ENCODE data around the gene DACT2. TPM values are rescaled to one million over a fixed set of nuclear protein-coding genes. Genes with fewer than 3 reads are reported as not detected.

The DACT2 gene
- total RNA-seq, 1 donor from 2014 or later, result 1.4 TPM

DNA sequence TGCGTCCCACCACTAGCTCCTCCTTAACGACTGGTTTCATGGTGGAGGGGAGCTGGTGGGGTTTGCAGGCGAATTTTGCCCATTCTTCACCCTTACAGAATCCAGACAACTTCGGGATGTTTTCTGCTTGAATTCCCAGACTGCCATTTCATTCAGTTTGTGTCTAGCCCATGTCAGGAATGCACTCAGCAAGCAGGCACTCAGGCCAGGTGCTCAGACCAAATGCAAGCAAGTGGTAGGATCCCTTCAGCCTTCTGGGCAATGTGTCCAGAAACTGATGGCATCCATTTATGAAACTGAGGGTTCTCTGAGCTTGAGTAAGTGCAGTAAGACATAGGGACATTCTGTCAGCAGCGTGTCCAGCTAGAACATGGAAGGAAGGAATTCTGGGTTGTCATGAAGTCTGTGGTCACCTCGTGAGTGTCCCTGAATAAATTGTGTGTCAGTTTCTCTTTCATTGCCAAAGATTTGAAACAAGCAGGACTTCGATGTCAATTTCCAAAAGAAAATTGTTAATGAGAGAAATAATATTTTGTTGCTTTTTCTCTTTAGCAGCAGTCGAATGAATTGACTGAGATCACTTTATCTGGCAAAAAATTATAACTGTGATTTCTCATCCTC is 21.8 kb upstream of the DACT2 start:
- Mint-ChIP-seq H3K27ac (ENCODE audit: unreplicated experiment) (no peak overlapping the region), H3K9me3 (ENCODE audit: unreplicated experiment) (no peaks in the 10 kb centered on the region), H3K4me3 (ENCODE audit: unreplicated experiment) (no peak overlapping the region)

GRCh38 chr6:168340819-168341218 is 21.2 kb upstream of the DACT2 start:
- H3K27me3 Mint-ChIP-seq (ENCODE audit: unreplicated experiment), result peaks cover 14% of the 10 kb centered on the region
- no peak overlapping the region for H3K27ac Mint-ChIP-seq (ENCODE audit: unreplicated experiment)
- no peaks in the 10 kb centered on the region for H3K9me3 Mint-ChIP-seq (ENCODE audit: unreplicated experiment)
- DNase-seq (ENCODE audit: extremely low spot score, unreplicated experiment), result peak; percentile 69
- TF ChIP-seq CTCF (IDR thresholded peaks at IDR 0.05), result no peak
- H3K36me3 Mint-ChIP-seq (ENCODE audit: unreplicated experiment), result no peaks in the 10 kb centered on the region
- no peak overlapping the region for H3K4me3 Mint-ChIP-seq (ENCODE audit: unreplicated experiment)
- peaks cover 2% of the 10 kb centered on the region for H3K4me1 Mint-ChIP-seq (ENCODE audit: unreplicated experiment)

More for the DNA sequence above, 21.8 kb upstream of the DACT2 start:
- peak; percentile 27 for DNase-seq (ENCODE audit: extremely low spot score, unreplicated experiment)
- Mint-ChIP-seq H3K36me3 (ENCODE audit: unreplicated experiment) (no peaks in the 10 kb centered on the region), H3K4me1 (ENCODE audit: unreplicated experiment) (peaks cover 2% of the 10 kb centered on the region), H3K27me3 (ENCODE audit: unreplicated experiment) (peaks cover 12% of the 10 kb centered on the region)
- TF ChIP-seq CTCF (IDR thresholded peaks at IDR 0.05), result no peak

DNA sequence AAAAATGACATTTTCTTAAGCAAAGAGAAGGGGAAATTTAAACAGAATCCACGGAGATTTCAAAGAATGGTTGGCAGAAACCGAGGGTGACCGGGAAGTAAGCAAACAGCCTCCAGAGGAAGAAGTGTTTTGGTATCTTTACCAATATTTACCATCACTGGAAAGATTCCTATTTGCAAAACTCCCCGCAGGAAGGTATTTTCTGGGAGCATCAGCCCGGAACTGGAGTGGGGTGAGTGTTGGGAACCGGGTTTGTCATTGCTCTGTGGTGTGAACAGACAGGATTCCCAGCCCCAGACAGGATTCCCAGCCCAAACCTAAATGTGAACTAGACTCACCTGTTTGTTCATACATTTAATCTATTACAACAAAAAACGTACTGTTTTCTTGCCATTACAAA is 19.2 kb upstream of the DACT2 start:
- DNase-seq (ENCODE audit: extremely low spot score, unreplicated experiment), result no peak
- no peak for TF ChIP-seq CTCF (IDR thresholded peaks at IDR 0.05)
- Mint-ChIP-seq H3K9me3 (ENCODE audit: unreplicated experiment) (no peaks in the 10 kb centered on the region), H3K4me1 (ENCODE audit: unreplicated experiment) (no peaks in the 10 kb centered on the region), H3K4me3 (ENCODE audit: unreplicated experiment) (no peak overlapping the region), H3K27me3 (ENCODE audit: unreplicated experiment) (peaks cover 12% of the 10 kb centered on the region), H3K36me3 (ENCODE audit: unreplicated experiment) (no peaks in the 10 kb centered on the region), H3K27ac (ENCODE audit: unreplicated experiment) (no peak overlapping the region)

GRCh38 chr6:168336967-168337366 is 17.4 kb upstream of the DACT2 start:
- Mint-ChIP-seq H3K9me3 (ENCODE audit: unreplicated experiment) (no peaks in the 10 kb centered on the region), H3K27ac (ENCODE audit: unreplicated experiment) (no peak overlapping the region), H3K36me3 (ENCODE audit: unreplicated experiment) (no peaks in the 10 kb centered on the region), H3K27me3 (ENCODE audit: unreplicated experiment) (peaks cover 13% of the 10 kb centered on the region), H3K4me1 (ENCODE audit: unreplicated experiment) (no peaks in the 10 kb centered on the region), H3K4me3 (ENCODE audit: unreplicated experiment) (no peak overlapping the region)
- no peak for TF ChIP-seq CTCF (IDR thresholded peaks at IDR 0.05)
- DNase-seq (ENCODE audit: extremely low spot score, unreplicated experiment), result no peak

DNA sequence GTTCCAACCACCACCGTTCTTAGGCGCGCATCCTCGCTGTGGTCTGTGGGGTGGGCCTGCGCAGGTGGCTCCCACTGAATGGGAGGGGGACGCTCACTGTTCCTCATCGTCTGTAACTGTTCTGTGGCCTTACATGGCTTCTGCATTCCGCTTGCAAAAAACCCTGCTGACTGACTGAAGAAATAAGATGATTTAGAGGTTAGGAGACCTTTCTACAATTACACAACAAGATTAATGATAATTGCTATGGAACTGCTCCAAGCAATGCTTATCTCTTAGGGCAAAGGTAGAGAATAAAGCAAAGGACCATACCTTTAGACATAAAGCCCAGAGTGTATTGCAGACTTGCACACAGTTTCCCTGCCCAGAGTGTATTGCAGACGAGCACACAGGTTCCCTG is 14.4 kb upstream of the DACT2 start:
- Mint-ChIP-seq H3K36me3 (ENCODE audit: unreplicated experiment) (no peaks in the 10 kb centered on the region), H3K4me1 (ENCODE audit: unreplicated experiment) (no peaks in the 10 kb centered on the region), H3K27me3 (ENCODE audit: unreplicated experiment) (peaks cover 26% of the 10 kb centered on the region), H3K9me3 (ENCODE audit: unreplicated experiment) (no peaks in the 10 kb centered on the region), H3K4me3 (ENCODE audit: unreplicated experiment) (no peak overlapping the region), H3K27ac (ENCODE audit: unreplicated experiment) (no peak overlapping the region)
- no peak for TF ChIP-seq CTCF (IDR thresholded peaks at IDR 0.05)
- no peak for DNase-seq (ENCODE audit: extremely low spot score, unreplicated experiment)

Data from osteocyte (in vitro differentiated cells).